ENCODE measurements around the gene TEX53.
A peak's percentile ranks its signal among the peaks of the same experiment; 100 is the strongest.

TEX53 gene

GRCh38 chr9:114612272-114612923 lies 45.2 kb downstream of the TEX53 start:
- no peak for TF ChIP-seq Cebpa-rat (IDR thresholded peaks at IDR 0.05)
- H3K4me1 ChIP-seq: peaks cover 55% of the 10 kb centered on the region
- peak overlapping the region; percentile 98 for H3K9ac ChIP-seq
- H4K20me1 ChIP-seq: peaks cover 23% of the 10 kb centered on the region; the same call in 1 of the 2 replicates
- H3K9me3 ChIP-seq: no peaks in the 10 kb centered on the region
- peak overlapping the region; percentile 92 for H3K4me2 ChIP-seq
- peak overlapping the region; percentile 99 for H3K27ac ChIP-seq
- peak overlapping the region; percentile 93 for H3K4me3 ChIP-seq
- H3K36me3 ChIP-seq: peaks cover 10% of the 10 kb centered on the region; the same call in 1 of the 2 replicates
- H3K27me3 ChIP-seq: no peaks in the 10 kb centered on the region

GRCh38 chr9:114611516-114612271 lies 45.9 kb downstream of the TEX53 start:
- H3K4me2 ChIP-seq: peak overlapping the region; percentile 92
- peaks cover 18% of the 10 kb centered on the region; the same call in 1 of the 2 replicates for H4K20me1 ChIP-seq
- H3K27me3 ChIP-seq: no peaks in the 10 kb centered on the region
- peak overlapping the region; percentile 98 for H3K9ac ChIP-seq
- no peaks in the 10 kb centered on the region for H3K9me3 ChIP-seq
- H3K4me3 ChIP-seq: peak overlapping the region; percentile 93
- H3K27ac ChIP-seq: peak overlapping the region; percentile 99
- H3K4me1 ChIP-seq: peaks cover 48% of the 10 kb centered on the region
- TF ChIP-seq Cebpa-rat (IDR thresholded peaks at IDR 0.05): peak; percentile 80
- H3K36me3 ChIP-seq: peaks cover 10% of the 10 kb centered on the region; the same call in 1 of the 2 replicates

GRCh38 chr9:114608525-114608796 lies 49.1 kb downstream of the TEX53 start:
- Histone ChIP-seq H3K27me3 (no peaks in the 10 kb centered on the region), H3K9me3 (no peaks in the 10 kb centered on the region), H3K4me3 (no peak overlapping the region), H3K4me2 (no peak overlapping the region), H3K9ac (no peak overlapping the region), H3K36me3 (no peaks in the 10 kb centered on the region), H4K20me1 (peaks cover 4% of the 10 kb centered on the region; the same call in 1 of the 2 replicates), H3K4me1 (peaks cover 58% of the 10 kb centered on the region), H3K27ac (no peak overlapping the region)
- TF ChIP-seq Cebpa-rat (IDR thresholded peaks at IDR 0.05): no peak

- no peak overlapping the region for H3K4me3 ChIP-seq
- H3K27ac ChIP-seq: no peak overlapping the region
- no peaks in the 10 kb centered on the region for H3K27me3 ChIP-seq
- no peaks in the 10 kb centered on the region for H3K9me3 ChIP-seq
- H3K9ac ChIP-seq: no peak overlapping the region
- peaks cover under 1% of the 10 kb centered on the region; the same call in 1 of the 2 replicates for H3K36me3 ChIP-seq
- no peak for TF ChIP-seq Cebpa-rat (IDR thresholded peaks at IDR 0.05)
- peaks cover 57% of the 10 kb centered on the region for H3K4me1 ChIP-seq
- H3K4me2 ChIP-seq: no peak overlapping the region
- peaks cover 4% of the 10 kb centered on the region; the same call in 1 of the 2 replicates for H4K20me1 ChIP-seq
Measured at GRCh38 chr9:114607671-114608524, 49.7 kb downstream of the TEX53 start.

- Histone ChIP-seq H3K4me2 (no peak overlapping the region), H3K4me1 (peaks cover 48% of the 10 kb centered on the region), H4K20me1 (no peaks in the 10 kb centered on the region), H3K36me3 (peaks cover 12% of the 10 kb centered on the region), H3K27ac (no peak overlapping the region), H3K27me3 (no peaks in the 10 kb centered on the region), H3K9ac (no peak overlapping the region), H3K4me3 (no peak overlapping the region), H3K9me3 (peaks cover 6% of the 10 kb centered on the region)
- no peak for TF ChIP-seq Cebpa-rat (IDR thresholded peaks at IDR 0.05)
Measured at GRCh38 chr9:114606597-114607207, 50.9 kb downstream of the TEX53 start.

Measured in BLaER1 (cell line).